GM12875 (cell line): Measurements from ENCODE around the gene MAPK10.

ENCODE experiments used
- H3K4me3 ChIP-seq: one replicate; pipeline ENCODE4 v1.5.1; 2011; ENCODE audit warnings: low read depth, low read length, control low read depth
- TF ChIP-seq, protein P1 (sequence below): IDR thresholded peaks from 2 replicates; pipeline ENCODE4 v1.5.1; 2011; ENCODE audit warnings: low read depth, mild to moderate bottlenecking, control low read depth, inconsistent platforms, low read length, moderate library complexity, borderline replicate concordance; ENCODE audit not compliant: insufficient read depth

MAPK10 gene

DNA sequence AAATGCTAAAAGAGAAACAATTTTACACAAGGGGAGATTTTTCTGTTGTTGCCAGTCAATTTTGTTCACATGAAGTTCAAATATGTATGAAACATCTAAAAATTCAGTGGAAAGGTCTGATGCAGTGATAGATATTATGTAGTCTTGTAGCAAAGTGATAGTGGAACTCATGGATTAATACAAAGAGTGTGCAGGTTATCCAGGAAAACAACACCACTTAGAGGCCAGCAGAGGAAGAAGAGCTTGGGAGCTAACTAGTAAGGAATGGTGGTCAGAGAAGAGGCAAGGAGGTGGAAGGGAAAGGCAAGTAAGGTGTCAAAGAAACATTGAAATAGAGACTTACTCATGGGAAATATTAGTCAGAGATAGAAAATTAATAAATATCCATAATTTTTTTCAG, 395.6 kb downstream of the MAPK10 start:
- no peak overlapping the region for H3K4me3 ChIP-seq
- TF ChIP-seq, protein P1, sequence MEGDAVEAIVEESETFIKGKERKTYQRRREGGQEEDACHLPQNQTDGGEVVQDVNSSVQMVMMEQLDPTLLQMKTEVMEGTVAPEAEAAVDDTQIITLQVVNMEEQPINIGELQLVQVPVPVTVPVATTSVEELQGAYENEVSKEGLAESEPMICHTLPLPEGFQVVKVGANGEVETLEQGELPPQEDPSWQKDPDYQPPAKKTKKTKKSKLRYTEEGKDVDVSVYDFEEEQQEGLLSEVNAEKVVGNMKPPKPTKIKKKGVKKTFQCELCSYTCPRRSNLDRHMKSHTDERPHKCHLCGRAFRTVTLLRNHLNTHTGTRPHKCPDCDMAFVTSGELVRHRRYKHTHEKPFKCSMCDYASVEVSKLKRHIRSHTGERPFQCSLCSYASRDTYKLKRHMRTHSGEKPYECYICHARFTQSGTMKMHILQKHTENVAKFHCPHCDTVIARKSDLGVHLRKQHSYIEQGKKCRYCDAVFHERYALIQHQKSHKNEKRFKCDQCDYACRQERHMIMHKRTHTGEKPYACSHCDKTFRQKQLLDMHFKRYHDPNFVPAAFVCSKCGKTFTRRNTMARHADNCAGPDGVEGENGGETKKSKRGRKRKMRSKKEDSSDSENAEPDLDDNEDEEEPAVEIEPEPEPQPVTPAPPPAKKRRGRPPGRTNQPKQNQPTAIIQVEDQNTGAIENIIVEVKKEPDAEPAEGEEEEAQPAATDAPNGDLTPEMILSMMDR = no peak

GRCh38 chr4:85963231-85963630, 396.6 kb downstream of the MAPK10 start:
- TF ChIP-seq, protein P1 = no peak
- H3K4me3 ChIP-seq = no peak overlapping the region

DNA sequence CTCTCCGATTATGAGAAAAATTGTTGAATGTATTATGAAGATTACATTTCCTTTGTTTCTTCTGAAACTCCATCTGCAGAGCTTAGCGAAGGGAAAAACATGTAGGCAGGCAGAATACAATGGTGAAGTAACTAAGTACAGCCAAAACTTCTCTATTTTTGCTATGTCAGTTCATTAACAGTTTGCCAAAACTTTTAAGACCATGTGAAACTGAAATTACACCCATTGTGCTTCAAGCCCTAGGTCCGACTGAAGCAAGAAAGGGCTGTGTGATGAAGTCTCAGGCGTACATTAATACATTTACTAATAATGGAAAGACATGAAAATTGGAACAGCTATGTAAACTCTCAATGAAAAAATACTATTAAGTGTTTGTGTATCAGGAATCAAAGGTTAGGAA, 398.0 kb downstream of the MAPK10 start:
- no peak overlapping the region for H3K4me3 ChIP-seq
- TF ChIP-seq, protein P1 = no peak

DNA sequence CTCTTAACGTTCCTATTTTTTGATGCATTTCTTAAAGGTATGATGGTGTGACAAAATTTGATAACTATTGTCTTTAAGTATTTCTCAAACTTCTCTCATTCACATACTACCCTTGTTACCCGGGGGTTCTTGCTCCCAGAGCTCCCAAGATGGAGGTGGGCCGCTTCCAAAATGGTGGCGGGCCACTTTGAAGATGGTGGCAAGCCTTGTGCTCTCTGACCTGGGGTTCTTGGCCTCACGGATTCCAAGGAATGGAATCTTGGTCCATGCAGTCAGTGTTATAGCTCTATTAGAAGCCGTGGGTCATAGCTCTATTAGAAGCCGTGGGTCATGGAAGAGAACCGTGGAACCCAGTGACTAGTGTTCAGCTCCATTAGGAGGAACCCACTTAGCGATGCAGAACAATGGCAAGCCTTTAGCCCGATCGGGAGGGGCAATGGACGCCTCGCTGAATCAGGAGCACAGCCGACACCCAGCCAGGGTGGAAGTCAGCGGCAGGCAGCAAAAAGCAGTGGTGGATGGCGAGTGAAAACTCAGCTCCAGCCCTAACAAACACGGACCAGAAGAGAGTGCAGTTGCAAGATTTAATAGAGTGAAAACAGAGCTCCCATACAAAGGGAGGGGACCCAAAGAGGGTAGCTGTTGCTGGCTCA, 403.4 kb downstream of the MAPK10 start:
- H3K4me3 ChIP-seq = no peak overlapping the region
- TF ChIP-seq, protein P1 = no peak

DNA sequence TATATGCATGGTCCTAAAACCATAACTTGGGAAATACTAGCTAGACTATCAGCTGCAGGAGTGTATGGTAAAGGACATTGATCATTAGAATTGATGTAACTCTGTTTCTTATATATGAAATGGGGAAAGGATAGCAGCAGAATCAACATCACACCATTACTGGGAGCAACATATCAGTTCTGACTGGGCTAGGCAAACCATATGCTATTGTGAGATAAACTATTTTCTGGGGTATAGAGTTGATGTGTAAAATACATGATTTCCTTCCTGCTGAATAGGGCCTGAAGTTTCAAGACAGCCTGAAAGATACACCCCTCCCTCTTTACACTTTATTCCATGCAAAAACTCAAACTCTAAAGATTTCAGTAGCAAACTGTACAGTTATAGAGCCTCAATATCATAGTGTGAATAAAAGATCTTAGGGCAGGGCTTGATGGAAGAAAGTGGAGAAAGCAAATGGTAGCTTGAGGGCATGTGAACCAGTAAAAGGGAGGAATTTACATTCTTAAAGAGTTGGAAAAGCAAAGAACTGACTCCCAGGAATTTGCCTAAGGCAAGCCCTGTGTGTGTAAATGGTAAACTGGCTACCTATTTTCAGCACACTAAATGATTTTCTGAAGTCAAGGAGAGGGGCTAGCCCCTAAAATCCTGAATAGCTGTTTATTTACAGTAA, 404.1 kb downstream of the MAPK10 start:
- no peak overlapping the region for H3K4me3 ChIP-seq
- TF ChIP-seq, protein P1 = no peak

- H3K4me3 ChIP-seq = no peak overlapping the region
- TF ChIP-seq, protein P1 = no peak
Observed at GRCh38 chr4:85953651-85954018, 406.2 kb downstream of the MAPK10 start.
